DMS 273 (cell line): ENCODE measurements around the gene MAN1C1.

Experiments
- DNase-seq: peaks from one replicate; lab custom pipeline; 2025; ENCODE audit not compliant: unreplicated experiment; lab: John Stamatoyannopoulos, UW

The MAN1C1 gene

GRCh38 chr1:25797939-25798338 is 181.3 kb downstream of the MAN1C1 start:
- DNase-seq: peak; percentile 75

- DNase-seq: no peak
These were observed 182.2 kb downstream of the MAN1C1 start for GRCh38 chr1:25798666-25799351.

- peak; percentile 57 for DNase-seq
These were observed 182.9 kb downstream of the MAN1C1 start for GRCh38 chr1:25799352-25799934.

- peak; percentile 75 for DNase-seq
These were observed 183.5 kb downstream of the MAN1C1 start, which contains the start of gene SELENON for GRCh38 chr1:25799935-25800702. Gene SELENON (plus strand): TSS chr1:25800193. CDS start chr1:25800231, 38 bp downstream.

- peak; percentile 44 for DNase-seq
These were observed 184.2 kb downstream of the MAN1C1 start for GRCh38 chr1:25800703-25801377.

GRCh38 chr1:25802915-25803314 is 186.3 kb downstream of the MAN1C1 start:
- peak; percentile 58 for DNase-seq

GRCh38 chr1:25803368-25803767 is 186.8 kb downstream of the MAN1C1 start:
- no peak for DNase-seq

- DNase-seq: no peak
These were observed 187.8 kb downstream of the MAN1C1 start for GRCh38 chr1:25804244-25804963.

- DNase-seq: no peak
These were observed 188.6 kb downstream of the MAN1C1 start for GRCh38 chr1:25804964-25805862.

- peak; percentile 42 for DNase-seq
These were observed 189.3 kb downstream of the MAN1C1 start for GRCh38 chr1:25805863-25806225.

- peak; percentile 33 for DNase-seq
These were observed 189.8 kb downstream of the MAN1C1 start for GRCh38 chr1:25806418-25806817.

GRCh38 chr1:25807480-25808390 is 191.1 kb downstream of the MAN1C1 start:
- DNase-seq: no peak

GRCh38 chr1:25808481-25809244 is 192.1 kb downstream of the MAN1C1 start:
- DNase-seq: no peak

GRCh38 chr1:25809283-25809926 is 192.8 kb downstream of the MAN1C1 start:
- no peak for DNase-seq

GRCh38 chr1:25809929-25810328 is 193.3 kb downstream of the MAN1C1 start:
- peak; percentile 50 for DNase-seq

- peak; percentile 80 for DNase-seq
These were observed 194.0 kb downstream of the MAN1C1 start for GRCh38 chr1:25810341-25811299.
